HG03558 (cell line): ENCODE measurements around the gene ANO3.

ENCODE experiments used
- ATAC-seq: cut with Tn5 transposase; IDR thresholded peaks from one replicate; pipeline ENCODE4 v1.9.1; 2021; ENCODE audit warnings: moderate number of reproducible peaks; ENCODE audit not compliant: unreplicated experiment; ENCODE audit errors: extremely low read depth

ANO3 gene

GRCh38 chr11:26478710-26479109, 146.8 kb downstream of the ANO3 start:
- no peak for ATAC-seq

GRCh38 chr11:26480041-26480440, 148.1 kb downstream of the ANO3 start:
- no peak for ATAC-seq

GRCh38 chr11:26483108-26483507, 151.2 kb downstream of the ANO3 start:
- no peak for ATAC-seq

GRCh38 chr11:26490546-26490945, 158.6 kb downstream of the ANO3 start:
- ATAC-seq: no peak

GRCh38 chr11:26493616-26494015, 161.7 kb downstream of the ANO3 start:
- no peak for ATAC-seq

- no peak for ATAC-seq
These were observed 175.3 kb downstream of the ANO3 start for GRCh38 chr11:26507229-26507628.

GRCh38 chr11:26510164-26510563, 178.2 kb downstream of the ANO3 start:
- ATAC-seq: no peak

- ATAC-seq: no peak
These were observed 178.8 kb downstream of the ANO3 start for GRCh38 chr11:26510756-26511155.

GRCh38 chr11:26512196-26512595, 180.3 kb downstream of the ANO3 start:
- ATAC-seq: no peak

- ATAC-seq: no peak
These were observed 187.5 kb downstream of the ANO3 start for GRCh38 chr11:26519469-26519868.

- no peak for ATAC-seq
These were observed 191.1 kb downstream of the ANO3 start for GRCh38 chr11:26522912-26523610.

GRCh38 chr11:26527685-26528084, 195.8 kb downstream of the ANO3 start:
- ATAC-seq: no peak

- no peak for ATAC-seq
These were observed 205.4 kb downstream of the ANO3 start for GRCh38 chr11:26537341-26537740.

- no peak for ATAC-seq
These were observed 207.6 kb downstream of the ANO3 start for GRCh38 chr11:26539517-26539916.

- no peak for ATAC-seq
These were observed 209.9 kb downstream of the ANO3 start for GRCh38 chr11:26541870-26542269.

- no peak for ATAC-seq
These were observed 217.2 kb downstream of the ANO3 start for GRCh38 chr11:26549176-26549575.

- no peak for ATAC-seq
These were observed 218.1 kb downstream of the ANO3 start for GRCh38 chr11:26550022-26550421.

- no peak for ATAC-seq
These were observed 219.4 kb downstream of the ANO3 start for GRCh38 chr11:26551186-26551801.

GRCh38 chr11:26553182-26553581, 221.3 kb downstream of the ANO3 start:
- no peak for ATAC-seq

- ATAC-seq: no peak
These were observed 222.5 kb downstream of the ANO3 start for GRCh38 chr11:26554455-26554854.

GRCh38 chr11:26556582-26556981, 224.7 kb downstream of the ANO3 start:
- ATAC-seq: no peak

GRCh38 chr11:26557666-26558065, 225.7 kb downstream of the ANO3 start:
- ATAC-seq: no peak
